Ishikawa (cell line): ENCODE results near the gene SLC13A4.

Experiments used
- CEBPB ChIP-seq: IDR thresholded peaks from 2 replicates; pipeline ENCODE4 v1.6.1; 2012
- CREB1 ChIP-seq: IDR thresholded peaks from 2 replicates; pipeline ENCODE4 v1.6.1; 2012; ENCODE audit warnings: low read depth
- EGR1 ChIP-seq: IDR thresholded peaks from 2 replicates; pipeline ENCODE4 v1.6.1; 2012
- EP300 ChIP-seq: IDR thresholded peaks from 2 replicates; pipeline ENCODE4 v1.6.1; 2012; ENCODE audit warnings: borderline replicate concordance
- NFIC ChIP-seq: IDR thresholded peaks from 2 replicates; pipeline ENCODE4 v1.6.1; 2012
- RAD21 ChIP-seq: IDR thresholded peaks from 2 replicates; pipeline ENCODE4 v1.6.1; 2012; ENCODE audit warnings: low read depth
- TAF1 ChIP-seq: IDR thresholded peaks from 2 replicates; pipeline ENCODE4 v1.6.1; 2012; ENCODE audit warnings: low read depth, mild to moderate bottlenecking
- TEAD4 ChIP-seq: IDR thresholded peaks from 2 replicates; pipeline ENCODE4 v1.6.1; 2012
- YY1 ChIP-seq: IDR thresholded peaks from 2 replicates; pipeline ENCODE4 v1.6.1; 2012; ENCODE audit warnings: low read depth
- ZBTB7A ChIP-seq: IDR thresholded peaks from 2 replicates; pipeline ENCODE4 v1.6.1; 2012; ENCODE audit warnings: low read depth
- TF ChIP-seq, protein P1 (sequence below): IDR thresholded peaks from 2 replicates; pipeline ENCODE4 v1.6.1; 2012
- TF ChIP-seq, protein P2 (sequence below): IDR thresholded peaks from 2 replicates; pipeline ENCODE4 v1.6.1; 2012; ENCODE audit warnings: low read depth, mild to moderate bottlenecking

GRCh38 chr7:135759532-135759931 lies 31.5 kb upstream of the SLC13A4 start:
- no peak for TF ChIP-seq YY1
- TF ChIP-seq EGR1 = no peak
- TF ChIP-seq RAD21 = no peak
- no peak for TF ChIP-seq TAF1
- no peak for TF ChIP-seq CEBPB
- no peak for TF ChIP-seq NFIC
- no peak for TF ChIP-seq CREB1
- no peak for TF ChIP-seq TEAD4
- TF ChIP-seq, protein P1, sequence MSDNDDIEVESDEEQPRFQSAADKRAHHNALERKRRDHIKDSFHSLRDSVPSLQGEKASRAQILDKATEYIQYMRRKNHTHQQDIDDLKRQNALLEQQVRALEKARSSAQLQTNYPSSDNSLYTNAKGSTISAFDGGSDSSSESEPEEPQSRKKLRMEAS = no peak
- TF ChIP-seq, protein P2, sequence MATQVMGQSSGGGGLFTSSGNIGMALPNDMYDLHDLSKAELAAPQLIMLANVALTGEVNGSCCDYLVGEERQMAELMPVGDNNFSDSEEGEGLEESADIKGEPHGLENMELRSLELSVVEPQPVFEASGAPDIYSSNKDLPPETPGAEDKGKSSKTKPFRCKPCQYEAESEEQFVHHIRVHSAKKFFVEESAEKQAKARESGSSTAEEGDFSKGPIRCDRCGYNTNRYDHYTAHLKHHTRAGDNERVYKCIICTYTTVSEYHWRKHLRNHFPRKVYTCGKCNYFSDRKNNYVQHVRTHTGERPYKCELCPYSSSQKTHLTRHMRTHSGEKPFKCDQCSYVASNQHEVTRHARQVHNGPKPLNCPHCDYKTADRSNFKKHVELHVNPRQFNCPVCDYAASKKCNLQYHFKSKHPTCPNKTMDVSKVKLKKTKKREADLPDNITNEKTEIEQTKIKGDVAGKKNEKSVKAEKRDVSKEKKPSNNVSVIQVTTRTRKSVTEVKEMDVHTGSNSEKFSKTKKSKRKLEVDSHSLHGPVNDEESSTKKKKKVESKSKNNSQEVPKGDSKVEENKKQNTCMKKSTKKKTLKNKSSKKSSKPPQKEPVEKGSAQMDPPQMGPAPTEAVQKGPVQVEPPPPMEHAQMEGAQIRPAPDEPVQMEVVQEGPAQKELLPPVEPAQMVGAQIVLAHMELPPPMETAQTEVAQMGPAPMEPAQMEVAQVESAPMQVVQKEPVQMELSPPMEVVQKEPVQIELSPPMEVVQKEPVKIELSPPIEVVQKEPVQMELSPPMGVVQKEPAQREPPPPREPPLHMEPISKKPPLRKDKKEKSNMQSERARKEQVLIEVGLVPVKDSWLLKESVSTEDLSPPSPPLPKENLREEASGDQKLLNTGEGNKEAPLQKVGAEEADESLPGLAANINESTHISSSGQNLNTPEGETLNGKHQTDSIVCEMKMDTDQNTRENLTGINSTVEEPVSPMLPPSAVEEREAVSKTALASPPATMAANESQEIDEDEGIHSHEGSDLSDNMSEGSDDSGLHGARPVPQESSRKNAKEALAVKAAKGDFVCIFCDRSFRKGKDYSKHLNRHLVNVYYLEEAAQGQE = no peak
- TF ChIP-seq EP300 = no peak
- TF ChIP-seq ZBTB7A = no peak
